Fibroblast of the aortic adventitia (primary cell): ENCODE measurements around the gene QSOX1. TPM values are rescaled to one million over a fixed set of nuclear protein-coding genes. Genes with fewer than 3 reads are reported as not detected.

Experiments used
- DNase-seq: peaks from one replicate; pipeline ENCODE4 v3.0.0-alpha.2; 2010; ENCODE audit warnings: low read depth
- H3K4me3 ChIP-seq: 2 replicates; pipeline ENCODE4 v1.5.1; 2011; ENCODE audit warnings: low read depth, mild to moderate bottlenecking, control low read depth, low read length, moderate library complexity
- total RNA-seq: library from RNA; depleted of rRNA; stranded (reverse); fragments of >200 nt; gene quantifications from 2 replicates; pipeline ENCODE4 v1.2.3, GENCODE V29; 2012; ENCODE audit warnings: low replicate concordance
- TF ChIP-seq, protein P1 (sequence below): IDR thresholded peaks from 2 replicates; pipeline ENCODE4 v1.5.1; 2011; ENCODE audit warnings: mild to moderate bottlenecking, low read length, control low read depth, inconsistent platforms; ENCODE audit not compliant: insufficient read depth

QSOX1 gene
- total RNA-seq, 1 donor: 261 TPM

- no peak for DNase-seq
- H3K4me3 ChIP-seq: no peak overlapping the region
- TF ChIP-seq, protein P1, sequence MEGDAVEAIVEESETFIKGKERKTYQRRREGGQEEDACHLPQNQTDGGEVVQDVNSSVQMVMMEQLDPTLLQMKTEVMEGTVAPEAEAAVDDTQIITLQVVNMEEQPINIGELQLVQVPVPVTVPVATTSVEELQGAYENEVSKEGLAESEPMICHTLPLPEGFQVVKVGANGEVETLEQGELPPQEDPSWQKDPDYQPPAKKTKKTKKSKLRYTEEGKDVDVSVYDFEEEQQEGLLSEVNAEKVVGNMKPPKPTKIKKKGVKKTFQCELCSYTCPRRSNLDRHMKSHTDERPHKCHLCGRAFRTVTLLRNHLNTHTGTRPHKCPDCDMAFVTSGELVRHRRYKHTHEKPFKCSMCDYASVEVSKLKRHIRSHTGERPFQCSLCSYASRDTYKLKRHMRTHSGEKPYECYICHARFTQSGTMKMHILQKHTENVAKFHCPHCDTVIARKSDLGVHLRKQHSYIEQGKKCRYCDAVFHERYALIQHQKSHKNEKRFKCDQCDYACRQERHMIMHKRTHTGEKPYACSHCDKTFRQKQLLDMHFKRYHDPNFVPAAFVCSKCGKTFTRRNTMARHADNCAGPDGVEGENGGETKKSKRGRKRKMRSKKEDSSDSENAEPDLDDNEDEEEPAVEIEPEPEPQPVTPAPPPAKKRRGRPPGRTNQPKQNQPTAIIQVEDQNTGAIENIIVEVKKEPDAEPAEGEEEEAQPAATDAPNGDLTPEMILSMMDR: no peak
Measured at GRCh38 chr1:180185281-180185680, 30.6 kb downstream of the QSOX1 start.

DNA sequence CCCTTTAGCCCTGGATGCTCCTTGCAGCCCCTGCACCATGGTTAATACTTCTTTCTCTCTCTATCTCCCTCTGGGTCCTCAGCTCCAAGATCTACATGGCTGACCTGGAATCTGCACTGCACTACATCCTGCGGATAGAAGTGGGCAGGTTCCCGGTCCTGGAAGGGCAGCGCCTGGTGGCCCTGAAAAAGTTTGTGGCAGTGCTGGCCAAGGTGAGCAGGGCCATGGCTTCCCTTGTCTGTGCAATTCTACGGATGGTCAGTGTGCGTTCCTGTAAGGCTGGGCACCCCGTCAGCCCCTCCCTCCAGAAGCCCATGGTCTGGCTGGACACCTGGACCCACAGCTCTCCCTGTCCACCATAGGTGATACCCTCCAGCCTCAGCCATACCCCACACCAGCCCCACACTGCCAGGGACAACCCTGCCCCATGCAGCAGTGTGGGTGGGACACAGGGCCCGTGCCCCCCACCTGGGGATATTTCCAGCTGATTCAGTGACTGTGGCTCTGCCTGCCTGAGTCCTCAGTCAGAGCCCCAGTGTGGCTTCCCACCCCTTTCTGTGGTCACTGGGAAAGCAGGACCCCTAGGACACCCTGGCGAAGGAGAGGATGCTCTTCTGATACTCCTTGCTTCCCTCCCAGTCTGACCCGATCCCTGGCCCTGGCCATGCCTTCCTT lies 31.4 kb downstream of the QSOX1 start:
- H3K4me3 ChIP-seq: no peak overlapping the region
- DNase-seq: no peak
- TF ChIP-seq, protein P1: no peak

GRCh38 chr1:180186831-180187230 lies 32.2 kb downstream of the QSOX1 start:
- H3K4me3 ChIP-seq: no peak overlapping the region
- TF ChIP-seq, protein P1: no peak
- no peak for DNase-seq

- TF ChIP-seq, protein P1: no peak
- H3K4me3 ChIP-seq: no peak overlapping the region
- DNase-seq: no peak
Measured at GRCh38 chr1:180187626-180188025, 33.0 kb downstream of the QSOX1 start.

- peak; percentile 45 for DNase-seq
- TF ChIP-seq, protein P1: peak; percentile 69
- H3K4me3 ChIP-seq: no peak overlapping the region
Measured at GRCh38 chr1:180188091-180188506, 33.4 kb downstream of the QSOX1 start.

DNA sequence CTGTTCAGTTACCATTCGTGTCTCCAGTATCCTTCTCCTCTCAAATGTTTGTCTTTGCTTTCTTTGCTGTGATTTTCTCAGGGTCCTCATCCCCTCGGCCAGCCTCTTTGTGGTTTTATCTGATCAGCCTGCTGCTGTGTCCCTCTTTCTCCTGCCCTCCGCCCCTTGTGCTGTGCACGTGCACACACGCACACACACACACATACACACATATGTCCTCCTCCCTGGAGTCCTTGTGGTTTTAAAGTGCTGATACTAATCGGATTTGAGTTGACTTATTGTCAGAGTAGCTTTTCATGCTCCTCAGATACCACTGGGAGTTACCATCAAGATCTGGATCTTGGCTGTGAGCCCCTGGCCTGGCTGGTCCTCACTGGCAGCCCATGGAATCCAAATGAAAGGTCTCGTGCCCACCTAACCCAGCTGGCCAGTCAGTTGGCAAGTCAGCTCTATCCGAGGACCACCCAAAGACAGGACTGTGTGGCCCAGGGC lies 34.1 kb downstream of the QSOX1 start:
- no peak for DNase-seq
- no peak overlapping the region for H3K4me3 ChIP-seq
- TF ChIP-seq, protein P1: no peak

DNA sequence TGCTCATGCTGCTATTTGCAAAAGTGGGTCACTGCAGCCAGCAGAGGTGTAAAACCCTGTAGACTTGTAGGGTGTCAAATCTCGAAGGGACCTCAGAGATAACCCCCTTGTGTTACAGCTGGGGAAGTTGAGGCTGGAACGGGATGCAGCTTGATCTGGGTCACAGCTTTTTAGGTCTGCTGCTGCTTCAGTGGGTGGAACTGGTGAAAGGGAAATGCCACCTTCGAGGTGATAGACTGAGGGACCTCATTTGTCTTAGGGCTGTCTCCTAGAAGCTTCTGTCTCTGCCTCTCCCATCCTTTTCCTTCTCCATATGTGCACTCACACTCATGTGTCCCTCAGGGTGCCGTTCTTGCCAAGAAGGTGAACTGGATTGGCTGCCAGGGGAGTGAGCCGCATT lies 35.4 kb downstream of the QSOX1 start:
- no peak for DNase-seq
- TF ChIP-seq, protein P1: no peak
- H3K4me3 ChIP-seq: no peak overlapping the region
